Transverse colon (tissue), 4 donors: ENCODE measurements around the gene PRKCH.

ENCODE experiments used
- EP300 ChIP-seq: sonication (generic); formaldehyde crosslinking; IDR thresholded peaks from one replicate; pipeline ENCODE4 v1.6.1; 2017; ENCODE audit warnings: antibody characterized with exemption, low read depth
- POLR2A ChIP-seq: fragments of 450-650 bp; IDR thresholded peaks from one replicate; pipeline ENCODE4 v1.6.1; 2016; ENCODE audit warnings: antibody characterized with exemption, mild to moderate bottlenecking, moderate library complexity
- POLR2AphosphoS5 ChIP-seq, 3 donors: sonication (generic); formaldehyde crosslinking; IDR thresholded peaks; one replicate each; pipeline ENCODE4 v1.6.1; 2016; ENCODE audit warnings: antibody characterized with exemption in 3 of 3
- TF ChIP-seq, protein P1 (sequence below), 5 experiments: fragments of 200-600 bp in 3 of 5; fragments of 450-650 bp in 2 of 5; sonication (generic) in 3 of 5; IDR thresholded peaks; 1 replicate in 2 of 5; 2 replicates in 3 of 5; pipeline ENCODE4 v1.5.1; 2016 to 2017; ENCODE audit warnings: antibody characterized with exemption in 5 of 5, inconsistent platforms in 3 of 5, mild to moderate bottlenecking in 2 of 5, moderate library complexity in 1 of 5

DNA sequence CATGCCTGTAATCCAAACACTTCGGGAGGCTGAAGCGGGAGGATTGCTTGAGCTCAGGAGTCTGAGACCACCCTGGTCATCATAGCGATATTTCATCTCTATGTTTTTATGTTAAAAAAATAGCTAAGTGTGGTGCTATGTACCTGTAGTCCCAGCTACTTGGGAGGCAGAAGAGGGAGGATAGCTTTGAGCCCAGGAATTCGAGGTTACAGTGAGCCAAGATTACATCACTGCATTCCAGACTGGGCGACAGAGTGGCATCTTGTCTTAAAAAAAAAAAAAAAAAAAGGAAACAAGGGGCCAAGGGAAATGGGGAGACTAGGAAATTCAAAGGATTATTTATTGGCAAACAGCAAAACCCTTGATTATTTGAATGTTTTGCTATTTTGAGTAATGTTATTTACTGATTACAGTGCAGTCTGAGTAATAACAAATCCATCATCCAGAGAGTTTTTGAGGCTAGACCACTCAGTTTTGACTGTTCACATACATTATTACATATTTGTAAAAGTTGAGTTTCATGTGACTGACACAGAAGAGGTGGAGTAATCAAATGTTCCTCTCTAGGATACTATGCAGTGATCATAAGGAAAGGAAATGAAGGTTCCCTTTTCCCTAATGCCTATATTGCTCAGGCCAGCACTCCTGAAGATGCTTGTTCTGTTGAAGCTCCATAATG lies 40.8 kb downstream of the PRKCH start:
- TF ChIP-seq POLR2A (no peak), POLR2AphosphoS5 (IDR thresholded peaks at IDR 0.05) (no peak), EP300 (no peak)
- TF ChIP-seq, protein P1, sequence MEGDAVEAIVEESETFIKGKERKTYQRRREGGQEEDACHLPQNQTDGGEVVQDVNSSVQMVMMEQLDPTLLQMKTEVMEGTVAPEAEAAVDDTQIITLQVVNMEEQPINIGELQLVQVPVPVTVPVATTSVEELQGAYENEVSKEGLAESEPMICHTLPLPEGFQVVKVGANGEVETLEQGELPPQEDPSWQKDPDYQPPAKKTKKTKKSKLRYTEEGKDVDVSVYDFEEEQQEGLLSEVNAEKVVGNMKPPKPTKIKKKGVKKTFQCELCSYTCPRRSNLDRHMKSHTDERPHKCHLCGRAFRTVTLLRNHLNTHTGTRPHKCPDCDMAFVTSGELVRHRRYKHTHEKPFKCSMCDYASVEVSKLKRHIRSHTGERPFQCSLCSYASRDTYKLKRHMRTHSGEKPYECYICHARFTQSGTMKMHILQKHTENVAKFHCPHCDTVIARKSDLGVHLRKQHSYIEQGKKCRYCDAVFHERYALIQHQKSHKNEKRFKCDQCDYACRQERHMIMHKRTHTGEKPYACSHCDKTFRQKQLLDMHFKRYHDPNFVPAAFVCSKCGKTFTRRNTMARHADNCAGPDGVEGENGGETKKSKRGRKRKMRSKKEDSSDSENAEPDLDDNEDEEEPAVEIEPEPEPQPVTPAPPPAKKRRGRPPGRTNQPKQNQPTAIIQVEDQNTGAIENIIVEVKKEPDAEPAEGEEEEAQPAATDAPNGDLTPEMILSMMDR (IDR thresholded peaks at IDR 0.05): no peak
